Measurements from ENCODE around the gene RAP1A.

Gene RAP1A

GRCh38 chr1:111619635-111620440, at the start of gene RAP1A:
TSS of gene RAP1A (plus strand) at chr1:111619789. CDS start at chr1:111691361, 71,572 bp downstream.
- peak; percentile 94 for DNase-seq

GRCh38 chr1:111569913-111570312, 49.7 kb upstream of the RAP1A start:
- no peak for DNase-seq

GRCh38 chr1:111570781-111571181, 48.8 kb upstream of the RAP1A start:
- no peak for DNase-seq

- DNase-seq = no peak
Observed at GRCh38 chr1:111571239-111571638, 48.4 kb upstream of the RAP1A start.

GRCh38 chr1:111571987-111572386, 47.6 kb upstream of the RAP1A start:
- DNase-seq = no peak

- no peak for DNase-seq
Observed at GRCh38 chr1:111576547-111576946, 43.0 kb upstream of the RAP1A start.

GRCh38 chr1:111577814-111578213, 41.8 kb upstream of the RAP1A start:
- no peak for DNase-seq

GRCh38 chr1:111581166-111581565, 38.4 kb upstream of the RAP1A start:
- no peak for DNase-seq

- no peak for DNase-seq
Observed at GRCh38 chr1:111582016-111582415, 37.6 kb upstream of the RAP1A start.

- DNase-seq = no peak
Observed at GRCh38 chr1:111582644-111583618, 36.7 kb upstream of the RAP1A start.

- no peak for DNase-seq
Observed at GRCh38 chr1:111585447-111586086, 34.0 kb upstream of the RAP1A start.

- no peak for DNase-seq
Observed at GRCh38 chr1:111586112-111586511, 33.5 kb upstream of the RAP1A start.

- DNase-seq = no peak
Observed at GRCh38 chr1:111587509-111588174, 31.9 kb upstream of the RAP1A start.

GRCh38 chr1:111591937-111592336, 27.7 kb upstream of the RAP1A start:
- no peak for DNase-seq

GRCh38 chr1:111592389-111593361, 26.9 kb upstream of the RAP1A start:
- DNase-seq = peak; percentile 79

GRCh38 chr1:111593403-111594305, 25.9 kb upstream of the RAP1A start:
- DNase-seq = no peak

- no peak for DNase-seq
Observed at GRCh38 chr1:111594306-111594693, 25.3 kb upstream of the RAP1A start.

GRCh38 chr1:111595807-111596206, 23.8 kb upstream of the RAP1A start:
- no peak for DNase-seq

GRCh38 chr1:111596499-111596898, 23.1 kb upstream of the RAP1A start:
- DNase-seq = peak; percentile 52

GRCh38 chr1:111597426-111597825, 22.2 kb upstream of the RAP1A start:
- no peak for DNase-seq

All from activated CD4-positive, CD25-positive, alpha-beta regulatory T cell treated with anti-CD3 and anti-CD28 coated beads, Interleukin-2, amount 50 U/mL, for 72 hours (primary cell).